Smooth muscle cell (in vitro differentiated cells): ENCODE results near the gene SFMBT2. TPM values are rescaled to one million over a fixed set of nuclear protein-coding genes. Genes with fewer than 3 reads are reported as not detected.

Source experiments
- DNase-seq: peaks from one replicate; lab custom pipeline; 2025; ENCODE audit not compliant: unreplicated experiment; lab: John Stamatoyannopoulos, UW
- H2AFZ ChIP-seq: fragments of 200-600 bp; sonication (generic); 2 replicates; pipeline ENCODE4 v1.6.0; 2016; ENCODE audit warnings: antibody characterized with exemption, low read depth, mild to moderate bottlenecking
- H3F3A ChIP-seq: fragments of 200-600 bp; sonication (generic); 2 replicates; pipeline ENCODE4 v1.6.0; 2017; ENCODE audit warnings: antibody characterized with exemption, low read depth
- H3K27ac ChIP-seq: fragments of 200-600 bp; sonication (generic); 2 replicates; pipeline ENCODE4 v1.5.1; 2016; ENCODE audit warnings: low read depth, mild to moderate bottlenecking
- H3K27me3 ChIP-seq: fragments of 200-600 bp; sonication (generic); 2 replicates; pipeline ENCODE4 v1.6.1; 2016; ENCODE audit warnings: low read depth, mild to moderate bottlenecking
- H3K36me3 ChIP-seq: fragments of 200-600 bp; sonication (generic); 2 replicates; pipeline ENCODE4 v1.5.1; 2016; ENCODE audit warnings: low read depth
- H3K4me1 ChIP-seq: fragments of 200-600 bp; sonication (generic); 2 replicates; pipeline ENCODE4 v1.5.1; 2016; ENCODE audit warnings: low read depth
- H3K4me2 ChIP-seq: fragments of 200-600 bp; sonication (generic); 2 replicates; pipeline ENCODE4 v1.6.0; 2016; ENCODE audit warnings: mild to moderate bottlenecking
- H3K4me3 ChIP-seq: fragments of 200-600 bp; sonication (generic); 2 replicates; pipeline ENCODE4 v1.5.1; 2016; ENCODE audit warnings: mild to moderate bottlenecking
- H3K79me2 ChIP-seq: fragments of 200-600 bp; sonication (generic); 2 replicates; pipeline ENCODE4 v1.6.0; 2016; ENCODE audit warnings: low read depth, mild to moderate bottlenecking
- H3K9ac ChIP-seq: fragments of 200-600 bp; sonication (generic); 2 replicates; pipeline ENCODE4 v1.6.0; 2016; ENCODE audit warnings: low read depth
- H3K9me3 ChIP-seq: fragments of 200-600 bp; sonication (generic); replicated peaks from 2 replicates; pipeline ENCODE4 v1.5.1; 2016; ENCODE audit warnings: low read depth
- H4K20me1 ChIP-seq: fragments of 200-600 bp; sonication (generic); 2 replicates; pipeline ENCODE4 v1.6.0; 2016; ENCODE audit warnings: low read depth
- CTCF ChIP-seq: fragments of 200-600 bp; sonication (generic); IDR thresholded peaks from 2 replicates; pipeline ENCODE4 v1.5.1; 2017; ENCODE audit warnings: borderline replicate concordance, mild to moderate bottlenecking, antibody characterized with exemption; ENCODE audit not compliant: insufficient read depth, poor library complexity, severe bottlenecking
- WGBS: methylation state at CpG from one replicate; pipeline ENCODE4 v1.1.7; 2016; ENCODE audit warnings: low lambda C conversion rate; 5-methylcytosine and 5-hydroxymethylcytosine counted together
- polyA plus RNA-seq: library from polyadenylated mRNA; unstranded; fragments of >200 nt; fragmentation: Nextera tagmentation; extraction: Ambion mirVana; gene quantifications from 2 replicates; pipeline ENCODE4 v1.2.1, GENCODE V29; 2016
- total RNA-seq: library from RNA; depleted of rRNA; stranded (reverse); fragments of >200 nt; gene quantifications from 2 replicates; pipeline ENCODE4 v1.2.3, GENCODE V29; 2014

The SFMBT2 gene
- total and polyA plus RNA-seq, 2 experiments from 2014 or later, result 0.90 to 1.4 TPM

GRCh38 chr10:7123774-7124173, 287.1 kb downstream of the SFMBT2 start:
- Histone ChIP-seq H4K20me1 (no peaks in the 10 kb centered on the region), H3K36me3 (no peaks in the 10 kb centered on the region), H3F3A (no peaks in the 10 kb centered on the region), H3K9ac (no peak overlapping the region), H3K4me2 (no peak overlapping the region), H2AFZ (no peak overlapping the region), H3K4me1 (no peaks in the 10 kb centered on the region), H3K9me3 (no peaks in the 10 kb centered on the region), H3K27ac (no peak overlapping the region), H3K27me3 (peaks cover 30% of the 10 kb centered on the region), H3K4me3 (no peak overlapping the region), H3K79me2 (no peaks in the 10 kb centered on the region)
- 86% methylated on average over 6 of the region's 6 CpGs for WGBS
- TF ChIP-seq CTCF, result no peak
- DNase-seq, result no peak

- H3K9me3 ChIP-seq, result no peaks in the 10 kb centered on the region
- WGBS, result 98% methylated on average over 3 of the region's 3 CpGs
Measured at GRCh38 chr10:7122561-7122960, 288.3 kb downstream of the SFMBT2 start.

GRCh38 chr10:7121154-7121797, 289.6 kb downstream of the SFMBT2 start:
- Histone ChIP-seq H3K4me2 (no peak overlapping the region), H3K4me3 (no peak overlapping the region), H3K36me3 (no peaks in the 10 kb centered on the region), H3K9ac (no peak overlapping the region), H3K79me2 (no peaks in the 10 kb centered on the region), H3F3A (no peaks in the 10 kb centered on the region), H3K27ac (no peak overlapping the region), H3K9me3 (no peaks in the 10 kb centered on the region), H3K27me3 (peaks cover 25% of the 10 kb centered on the region), H3K4me1 (no peaks in the 10 kb centered on the region), H2AFZ (no peak overlapping the region), H4K20me1 (no peaks in the 10 kb centered on the region)
- WGBS, result 35% methylated on average over 10 of the region's 10 CpGs
- peak; percentile 75 for TF ChIP-seq CTCF
- peak; percentile 3 for DNase-seq

More at GRCh38 chr10:7122561-7122960, 288.3 kb downstream of the SFMBT2 start:
- Histone ChIP-seq H3K27ac (no peak overlapping the region), H3K4me3 (no peak overlapping the region), H3K27me3 (peaks cover 30% of the 10 kb centered on the region), H3K4me2 (no peak overlapping the region), H3K4me1 (no peaks in the 10 kb centered on the region), H3K9ac (no peak overlapping the region), H2AFZ (no peak overlapping the region), H4K20me1 (no peaks in the 10 kb centered on the region), H3K79me2 (no peaks in the 10 kb centered on the region), H3K36me3 (no peaks in the 10 kb centered on the region), H3F3A (no peaks in the 10 kb centered on the region)
- TF ChIP-seq CTCF, result no peak
- DNase-seq, result no peak
